SU-DHL-6 (cell line): ENCODE data around the gene RPLP2.

Experiments
- CTCF ChIP-seq: fragments of 200-600 bp; sonication (generic); IDR thresholded peaks from one replicate; pipeline ENCODE4 v1.5.1; 2017; ENCODE audit warnings: antibody characterized with exemption, mild to moderate bottlenecking, low read length, moderate library complexity; ENCODE audit not compliant: insufficient read depth, poor library complexity, severe bottlenecking
- EZH2phosphoT487 ChIP-seq: fragments of 200-600 bp; sonication (generic), shearing (Covaris generic); conservative IDR thresholded peaks from 2 replicates; pipeline ENCODE4 v1.6.1; 2018; ENCODE audit warnings: mild to moderate bottlenecking, antibody characterized with exemption, low read length, moderate library complexity, mixed read lengths

- TF ChIP-seq CTCF, result no peak
- no peak for TF ChIP-seq EZH2phosphoT487
These were observed 1.1 kb upstream of the RPLP2 start for GRCh38 chr11:808427-809286.
